Spinal cord (tissue), 10 donors: Measurements from ENCODE around the gene STIP1. TPM values are rescaled to one million over a fixed set of nuclear protein-coding genes. Genes with fewer than 3 reads are reported as not detected.
A peak's percentile ranks its signal among the peaks of the same experiment; 100 is the strongest.

Experiments used
- DNase-seq, 6 donors: peaks; one replicate each; pipeline versions ENCODE4 v3.0.0 to v3.0.0-alpha.2; 2013 to 2015; ENCODE audit warnings: low spot score in 6 of 6, low read depth in 4 of 6
- H3K27ac ChIP-seq: one replicate; pipeline ENCODE4 v1.5.1; 2013; ENCODE audit warnings: low read depth, low read length, control low read depth
- H3K27me3 ChIP-seq: one replicate; pipeline ENCODE4 v1.6.1; 2013; ENCODE audit warnings: low read length; ENCODE audit not compliant: control insufficient read depth, insufficient read depth
- H3K36me3 ChIP-seq: one replicate; pipeline ENCODE4 v1.6.1; 2013; ENCODE audit warnings: low read length; ENCODE audit not compliant: control insufficient read depth, insufficient read depth
- H3K4me1 ChIP-seq: one replicate; pipeline ENCODE4 v1.6.1; 2013; ENCODE audit warnings: low read length; ENCODE audit not compliant: control insufficient read depth, insufficient read depth
- H3K4me3 ChIP-seq: one replicate; pipeline ENCODE4 v1.5.1; 2013; ENCODE audit warnings: low read depth, low read length, control low read depth
- H3K9me3 ChIP-seq: one replicate; pipeline ENCODE4 v1.6.1; 2013; ENCODE audit warnings: low read length; ENCODE audit not compliant: control insufficient read depth, insufficient read depth
- WGBS: methylation state at CpG from one replicate; pipeline ENCODE4 v1.1.5; 2013; ENCODE audit warnings: missing lambda C conversion rate; ENCODE audit not compliant: insufficient coverage; 5-methylcytosine and 5-hydroxymethylcytosine counted together
- polyA plus RNA-seq, 2 donors: library from polyadenylated mRNA; unstranded; fragments of 120-200 nt; gene quantifications; one replicate each; pipeline ENCODE4 v1.2.1, GENCODE V29; 2013; ENCODE audit not compliant: insufficient read length in 2 of 2
- total RNA-seq, 2 donors: library from RNA; depleted of rRNA in 1 of 2; stranded (reverse); fragments of 120-200 nt in 1 of 2; fragments of >200 nt in 1 of 2; gene quantifications; one replicate each; pipeline versions ENCODE4 v1.2.3 to v1.2.4, GENCODE V29; 2013 to 2014
- donor health status: healthy.

Gene STIP1
- total and polyA plus RNA-seq, 4 donors, result 99.0 to 184 (median 145) TPM

DNA sequence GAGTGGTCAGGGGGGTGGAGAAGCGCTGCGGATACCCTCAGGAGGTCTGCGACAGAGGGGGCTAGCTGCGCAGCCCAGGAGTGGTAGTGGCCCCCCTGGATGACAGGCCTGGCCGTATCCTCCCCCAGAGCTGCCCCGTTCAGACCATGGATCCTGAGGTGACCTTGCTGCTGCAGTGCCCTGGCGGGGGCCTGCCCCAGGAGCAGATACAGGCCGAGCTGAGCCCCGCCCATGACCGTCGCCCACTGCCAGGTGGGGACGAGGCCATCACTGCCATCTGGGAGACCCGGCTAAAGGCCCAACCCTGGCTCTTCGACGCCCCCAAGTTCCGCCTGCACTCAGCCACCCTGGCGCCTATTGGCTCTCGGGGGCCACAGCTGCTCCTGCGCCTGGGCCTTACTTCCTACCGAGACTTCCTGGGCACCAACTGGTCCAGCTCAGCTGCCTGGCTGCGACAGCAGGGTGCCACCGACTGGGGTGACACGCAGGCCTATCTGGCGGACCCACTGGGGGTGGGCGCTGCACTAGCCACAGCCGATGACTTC is 40.6 kb downstream of the STIP1 start:
- Histone ChIP-seq H3K36me3 (peaks cover 27% of the 10 kb centered on the region), H3K9me3 (no peaks in the 10 kb centered on the region), H3K4me1 (peaks cover 55% of the 10 kb centered on the region), H3K27ac (peak overlapping the region; percentile 50), H3K4me3 (peak overlapping the region; percentile 73), H3K27me3 (no peaks in the 10 kb centered on the region)
- 21% methylated on average over 26 of the region's 26 CpGs for WGBS
- peak in 1 of 6 donors; percentile 17 for DNase-seq

DNA sequence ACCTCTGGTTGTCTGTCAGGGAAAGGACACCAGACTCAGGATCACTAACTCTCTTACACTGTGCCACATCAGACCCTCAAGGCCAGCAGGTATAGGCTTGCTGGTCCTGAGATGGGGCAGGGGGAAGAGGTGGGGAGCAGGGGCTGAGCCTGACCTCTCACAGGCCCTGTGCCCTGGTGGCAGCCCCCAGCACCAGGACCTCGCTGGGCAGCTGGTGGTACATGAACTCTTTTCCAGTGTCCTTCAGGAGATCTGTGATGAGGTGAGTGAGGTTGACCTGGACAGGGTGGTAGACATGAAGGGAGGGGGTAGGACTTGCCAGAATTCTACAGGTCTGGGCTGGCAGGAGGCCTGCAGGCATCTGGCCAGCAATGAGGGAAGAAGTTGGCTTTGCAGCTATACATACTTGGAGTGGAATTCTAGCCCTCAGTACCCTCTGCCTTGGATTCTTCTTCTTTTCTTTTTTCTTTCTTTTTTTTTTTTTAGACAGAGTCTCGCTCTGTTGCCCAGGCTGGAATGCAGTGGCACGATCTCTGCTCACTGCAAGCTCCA is 41.5 kb downstream of the STIP1 start:
- no peak for DNase-seq
- Histone ChIP-seq H3K4me3 (peak overlapping the region; percentile 73), H3K4me1 (peaks cover 64% of the 10 kb centered on the region), H3K36me3 (peaks cover 34% of the 10 kb centered on the region), H3K27ac (no peak overlapping the region), H3K27me3 (no peaks in the 10 kb centered on the region), H3K9me3 (no peaks in the 10 kb centered on the region)
- 100% methylated on average over 1 of the region's 3 CpGs for WGBS

DNA sequence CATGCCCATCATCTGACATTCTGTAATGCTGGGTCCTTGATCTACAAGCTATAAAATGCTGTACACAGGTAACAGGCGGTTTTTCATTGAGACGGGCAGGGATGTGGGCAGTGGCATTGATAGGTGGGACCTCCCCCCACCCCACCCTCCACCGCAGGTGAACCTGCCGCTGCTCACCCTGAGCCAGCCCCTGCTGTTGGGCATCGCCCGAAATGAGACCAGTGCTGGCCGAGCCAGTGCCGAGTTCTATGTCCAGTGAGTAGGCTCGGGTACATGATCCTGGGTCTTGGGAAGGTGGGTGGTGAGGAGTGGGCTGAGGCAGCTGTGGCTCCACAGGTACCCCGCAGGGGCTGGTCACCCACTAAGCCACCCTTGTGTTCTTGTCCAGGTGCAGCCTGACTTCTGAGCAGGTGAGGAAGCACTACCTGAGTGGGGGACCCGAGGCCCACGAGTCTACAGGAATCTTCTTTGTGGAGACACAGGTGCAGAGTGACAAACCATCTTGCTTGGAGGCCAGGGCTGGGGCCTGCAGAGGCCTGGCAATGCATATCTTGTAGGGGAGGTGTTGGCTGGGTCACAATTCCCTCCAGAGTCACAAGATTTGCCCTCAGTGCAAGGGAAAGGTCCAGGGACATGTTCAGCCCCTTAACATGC is 43.2 kb downstream of the STIP1 start:
- H3K27ac ChIP-seq, result peak overlapping the region; percentile 97
- no peak for DNase-seq
- no peaks in the 10 kb centered on the region for H3K9me3 ChIP-seq
- WGBS, result 91% methylated on average over 4 of the region's 12 CpGs
- no peaks in the 10 kb centered on the region for H3K27me3 ChIP-seq
- H3K4me1 ChIP-seq, result peaks cover 78% of the 10 kb centered on the region
- peaks cover 22% of the 10 kb centered on the region for H3K36me3 ChIP-seq
- H3K4me3 ChIP-seq, result peak overlapping the region; percentile 92

DNA sequence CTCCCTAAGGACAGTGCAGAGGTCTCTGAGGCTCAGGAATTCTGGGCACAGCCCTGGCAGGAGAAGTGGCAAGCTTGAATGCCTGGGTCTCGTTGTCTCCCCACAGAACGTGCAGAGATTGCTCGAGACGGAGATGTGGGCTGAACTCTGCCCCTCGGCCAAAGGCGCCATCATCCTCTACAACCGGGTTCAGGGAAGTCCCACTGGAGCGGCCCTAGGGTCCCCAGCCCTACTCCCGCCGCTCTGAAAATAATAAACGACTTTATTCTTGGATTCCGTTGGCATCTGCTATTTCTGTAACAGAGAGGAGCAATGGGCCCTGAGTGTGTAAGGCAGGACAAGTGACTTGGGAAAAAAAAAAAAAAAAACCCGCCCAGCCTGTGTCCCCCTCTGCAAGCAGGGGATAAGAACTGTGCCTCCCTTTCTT is 43.8 kb downstream of the STIP1 start:
- Histone ChIP-seq H3K4me1 (peaks cover 73% of the 10 kb centered on the region), H3K9me3 (no peaks in the 10 kb centered on the region), H3K36me3 (peaks cover 16% of the 10 kb centered on the region), H3K27ac (peak overlapping the region; percentile 97), H3K4me3 (peak overlapping the region; percentile 92), H3K27me3 (no peaks in the 10 kb centered on the region)
- 9% methylated on average over 7 of the region's 13 CpGs for WGBS
- no peak for DNase-seq

DNA sequence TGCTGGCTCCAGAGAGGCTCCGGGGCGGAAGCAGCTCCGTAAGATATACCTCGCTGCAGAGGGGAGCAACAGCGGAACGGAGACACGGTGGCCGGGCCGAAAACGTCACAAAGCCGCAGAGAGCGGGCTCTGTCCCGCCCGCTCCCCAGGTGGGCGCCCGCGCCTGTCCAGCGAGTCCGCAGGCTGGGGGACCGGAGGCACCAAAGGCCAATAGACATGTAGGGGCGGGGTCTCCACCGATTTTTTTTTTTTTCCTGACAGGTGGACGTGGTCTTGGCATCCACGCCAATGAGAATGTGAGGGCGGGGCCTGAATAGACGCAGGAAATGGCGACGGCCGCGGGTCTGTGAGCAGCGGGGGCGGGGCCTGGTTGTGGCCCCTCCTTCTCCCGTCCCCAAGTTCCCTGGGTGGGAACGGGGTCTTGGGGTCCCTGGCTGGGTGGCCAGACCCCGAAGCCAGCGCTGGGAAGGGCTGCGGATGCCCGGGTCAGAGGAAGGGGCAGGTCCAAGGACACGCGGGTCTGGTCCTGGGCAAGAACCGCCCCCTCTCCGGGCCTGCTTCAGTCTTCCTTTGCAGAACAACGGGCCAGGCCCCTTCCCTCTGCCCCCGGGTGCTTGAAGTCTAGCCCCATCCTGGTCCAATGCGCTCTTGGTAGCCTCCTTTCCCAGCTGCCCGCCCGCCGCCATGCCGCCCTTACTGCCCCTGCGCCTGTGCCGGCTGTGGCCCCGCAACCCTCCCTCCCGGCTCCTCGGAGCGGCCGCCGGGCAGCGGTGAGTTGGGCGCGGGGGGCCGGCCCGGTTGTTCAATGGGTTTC is 44.4 kb downstream of the STIP1 start, which contains the start of gene DNAJC4:
Gene DNAJC4, plus strand, starts transcription at position 378 of the 814 bp plus-strand sequence. Its CDS starts 307 bp downstream, at position 685.
- no peaks in the 10 kb centered on the region for H3K27me3 ChIP-seq
- peaks cover 72% of the 10 kb centered on the region for H3K4me1 ChIP-seq
- peak within 1 kb of the TSS; percentile 97 for H3K27ac ChIP-seq
- under 1% methylated on average over 60 of the region's 62 CpGs for WGBS
- peak within 1 kb of the TSS; percentile 92 for H3K4me3 ChIP-seq
- H3K9me3 ChIP-seq, result no peaks in the 10 kb centered on the region
- peaks cover 11% of the 10 kb centered on the region for H3K36me3 ChIP-seq
- DNase-seq, result peak; percentile 84 to 99 (median 92)

DNA sequence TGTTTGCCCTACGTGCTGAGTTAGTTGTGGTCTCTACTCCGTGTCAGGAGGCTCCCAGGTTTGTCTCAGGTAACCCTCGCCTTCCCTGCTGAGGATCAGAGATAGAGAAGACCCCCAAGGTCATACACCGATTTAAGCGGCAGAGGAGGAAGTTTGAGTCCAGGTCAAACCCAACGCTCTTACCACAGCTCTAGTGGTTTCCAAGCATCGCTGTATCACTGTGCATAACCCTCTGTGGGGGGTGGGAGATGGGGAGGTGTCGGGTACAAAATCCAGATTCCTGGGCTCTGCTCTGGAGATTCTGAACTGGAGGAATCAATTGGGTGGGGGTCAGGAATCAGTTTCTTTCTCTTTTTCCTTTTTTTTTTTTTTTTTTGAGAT is 45.0 kb downstream of the STIP1 start:
- DNase-seq, result peak in 1 of 6 donors; percentile 48
- H3K4me1 ChIP-seq, result peaks cover 73% of the 10 kb centered on the region
- 3% methylated on average over 4 of the region's 8 CpGs for WGBS
- no peaks in the 10 kb centered on the region for H3K9me3 ChIP-seq
- peaks cover 17% of the 10 kb centered on the region for H3K36me3 ChIP-seq
- H3K27ac ChIP-seq, result peak overlapping the region; percentile 97
- peak overlapping the region; percentile 92 for H3K4me3 ChIP-seq
- no peaks in the 10 kb centered on the region for H3K27me3 ChIP-seq

DNA sequence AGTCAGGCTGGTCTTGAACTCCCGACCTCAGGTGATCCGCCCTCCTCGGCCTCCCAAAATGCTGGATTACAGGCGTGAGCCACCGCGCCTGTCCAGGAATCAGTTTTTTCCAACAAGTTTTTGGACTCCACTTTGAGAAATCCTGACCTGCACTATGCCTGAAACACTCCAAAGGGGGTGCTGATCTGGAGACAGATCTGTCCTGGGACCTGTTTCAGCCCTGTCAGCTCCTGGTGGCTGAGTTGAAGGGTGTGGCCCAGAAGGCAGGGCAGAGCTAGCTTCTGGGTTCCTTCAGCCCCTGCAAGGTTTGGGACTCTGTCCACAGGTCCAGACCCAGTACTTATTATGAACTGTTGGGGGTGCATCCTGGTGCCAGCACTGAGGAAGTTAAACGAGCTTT is 45.6 kb downstream of the STIP1 start:
- no peak for DNase-seq
- Histone ChIP-seq H3K4me1 (peaks cover 73% of the 10 kb centered on the region), H3K27me3 (no peaks in the 10 kb centered on the region), H3K27ac (no peak overlapping the region), H3K4me3 (no peak overlapping the region), H3K9me3 (no peaks in the 10 kb centered on the region), H3K36me3 (peaks cover 21% of the 10 kb centered on the region)
- WGBS, result 87% methylated on average over 7 of the region's 7 CpGs

DNA sequence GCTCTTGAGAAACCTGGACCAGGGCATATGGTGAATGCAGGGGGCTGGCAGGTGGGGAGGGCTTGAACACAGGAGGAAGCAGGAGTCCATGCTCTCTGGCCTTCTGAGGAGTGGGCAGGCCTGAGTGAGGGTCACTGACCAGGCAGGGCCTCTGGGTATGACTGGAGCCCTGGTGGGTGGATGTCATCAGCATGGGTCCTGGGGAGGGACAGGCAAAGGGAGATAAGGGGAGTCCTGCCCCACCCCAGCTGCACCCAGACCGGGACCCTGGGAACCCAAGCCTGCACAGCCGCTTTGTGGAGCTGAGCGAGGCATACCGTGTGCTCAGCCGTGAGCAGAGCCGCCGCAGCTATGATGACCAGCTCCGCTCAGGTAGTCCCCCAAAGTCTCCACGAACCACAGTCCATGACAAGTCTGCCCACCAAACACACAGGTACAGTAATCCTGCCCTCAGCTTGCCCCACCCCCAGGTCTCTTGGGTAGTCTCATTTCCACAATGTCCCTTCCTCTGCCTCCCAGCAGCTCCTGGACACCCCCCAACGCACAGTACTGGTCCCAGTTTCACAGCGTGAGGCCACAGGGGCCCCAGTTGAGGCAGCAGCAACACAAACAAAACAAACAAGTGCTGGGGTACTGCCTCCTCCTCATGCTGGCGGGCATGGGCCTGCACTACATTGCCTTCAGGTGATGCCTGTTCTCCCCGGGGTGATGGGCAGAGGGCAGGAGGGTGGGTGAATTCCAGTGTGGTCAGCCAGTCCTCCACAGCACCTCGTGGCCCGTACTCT is 46.4 kb downstream of the STIP1 start:
- DNase-seq, result no peak
- H3K4me1 ChIP-seq, result peaks cover 64% of the 10 kb centered on the region
- no peaks in the 10 kb centered on the region for H3K27me3 ChIP-seq
- H3K36me3 ChIP-seq, result peaks cover 29% of the 10 kb centered on the region
- H3K4me3 ChIP-seq, result no peak overlapping the region
- 84% methylated on average over 15 of the region's 15 CpGs for WGBS
- no peak overlapping the region for H3K27ac ChIP-seq
- no peaks in the 10 kb centered on the region for H3K9me3 ChIP-seq

DNA sequence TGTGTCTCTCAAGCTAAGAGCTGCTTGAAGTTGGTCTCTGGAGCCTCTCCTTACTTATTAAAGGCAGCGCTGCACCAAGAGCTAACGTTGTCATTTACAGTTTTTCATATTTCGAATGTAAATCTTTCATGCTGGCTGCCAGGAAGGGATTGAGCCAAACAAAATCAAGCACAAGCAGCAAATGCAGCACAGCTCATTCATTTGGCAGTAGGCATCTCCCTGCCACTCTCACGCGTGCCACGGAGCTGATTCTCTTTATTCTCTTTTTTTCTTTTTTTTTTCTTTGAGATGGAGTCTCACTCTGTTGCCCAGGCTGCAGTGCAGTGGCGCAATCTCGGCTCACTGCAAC is 47.0 kb downstream of the STIP1 start:
- DNase-seq, result peak in 2 of 6 donors; percentile 20 to 84
- no peak overlapping the region for H3K4me3 ChIP-seq
- no peak overlapping the region for H3K27ac ChIP-seq
- WGBS, result 74% methylated on average over 6 of the region's 8 CpGs
- peaks cover 61% of the 10 kb centered on the region for H3K4me1 ChIP-seq
- H3K36me3 ChIP-seq, result peaks cover 34% of the 10 kb centered on the region
- no peaks in the 10 kb centered on the region for H3K27me3 ChIP-seq
- H3K9me3 ChIP-seq, result no peaks in the 10 kb centered on the region
